ENCODE data around the gene ARFGEF3.

GRCh38 chr6:138194287-138194686, 32.5 kb downstream of the ARFGEF3 start:
- TF ChIP-seq CTCF (IDR thresholded peaks at IDR 0.05; ENCODE audit: insufficient read depth, low read depth, low read length) = no peak
- TF ChIP-seq EZH2 (IDR thresholded peaks at IDR 0.05; ENCODE audit: insufficient read depth, low read length) = no peak

All from astrocyte (in vitro differentiated cells and primary cell).